Keratinocyte (primary cell): ENCODE results near the gene PDX1. TPM values are rescaled to one million over a fixed set of nuclear protein-coding genes. Genes with fewer than 3 reads are reported as not detected.

Experiments used
- DNase-seq: peaks from one replicate; pipeline ENCODE4 v3.0.0-alpha.2; 2011; ENCODE audit warnings: low read depth, missing footprints, low spot score
- FAIRE-seq: peaks from 2 replicates; lab custom pipeline; 2011; peaks lifted over from hg19 to GRCh38; lab: Jason Lieb, UNC
- H2AFZ ChIP-seq: 2 replicates; pipeline ENCODE4 v1.6.0; 2012; ENCODE audit warnings: low read length, control low read depth, inconsistent platforms; ENCODE audit not compliant: control insufficient read depth
- H3K27ac ChIP-seq: 2 replicates; pipeline ENCODE4 v1.5.1; 2011; ENCODE audit warnings: low read length; ENCODE audit not compliant: control insufficient read depth, insufficient read depth
- H3K27me3 ChIP-seq: 3 replicates; pipeline ENCODE4 v1.6.0; 2011; ENCODE audit warnings: low read length; ENCODE audit not compliant: control insufficient read depth, insufficient read depth; ENCODE audit errors: extremely low read depth
- H3K36me3 ChIP-seq, 2 experiments: 2 replicates in 1 of 2; 3 replicates in 1 of 2; pipeline ENCODE4 v1.5.1; 2011; ENCODE audit warnings: low read length in 2 of 2, mild to moderate bottlenecking in 1 of 2; ENCODE audit not compliant: control insufficient read depth in 2 of 2, insufficient read depth in 2 of 2; ENCODE audit errors: extremely low read depth in 1 of 2
- H3K4me1 ChIP-seq: 3 replicates; pipeline ENCODE4 v1.5.1; 2011; ENCODE audit warnings: low read length; ENCODE audit not compliant: control insufficient read depth, insufficient read depth; ENCODE audit errors: extremely low read depth
- H3K4me2 ChIP-seq: 3 replicates; pipeline ENCODE4 v1.6.0; 2011; ENCODE audit warnings: low read depth, low read length; ENCODE audit not compliant: control insufficient read depth, insufficient read depth; ENCODE audit errors: extremely low read depth
- H3K4me3 ChIP-seq, 3 experiments: fragments of 200-600 bp in 1 of 3; sonication (generic) in 1 of 3; 2 replicates in 2 of 3; 3 replicates in 1 of 3; pipeline ENCODE4 v1.5.1; 2011 to 2016; ENCODE audit warnings: low read length in 3 of 3, mild to moderate bottlenecking in 3 of 3, control low read depth in 2 of 3, inconsistent platforms in 1 of 3, low read depth in 1 of 3, mixed read lengths in 1 of 3, mixed run types in 1 of 3, moderate library complexity in 1 of 3; ENCODE audit not compliant: control insufficient read depth in 2 of 3, insufficient read depth in 2 of 3; ENCODE audit errors: extremely low read depth in 1 of 3
- H3K79me2 ChIP-seq: 2 replicates; pipeline ENCODE4 v1.6.0; 2012; ENCODE audit warnings: low read length; ENCODE audit not compliant: control insufficient read depth, insufficient read depth
- H3K9ac ChIP-seq: 3 replicates; pipeline ENCODE4 v1.6.0; 2011; ENCODE audit warnings: low read length; ENCODE audit not compliant: control insufficient read depth, insufficient read depth; ENCODE audit errors: extremely low read depth
- H3K9me1 ChIP-seq: 3 replicates; pipeline ENCODE4 v1.6.0; 2011; ENCODE audit warnings: low read length; ENCODE audit not compliant: control insufficient read depth, insufficient read depth; ENCODE audit errors: extremely low read depth
- H3K9me3 ChIP-seq: 2 replicates; pipeline ENCODE4 v1.5.1; 2012; ENCODE audit warnings: low read depth, low read length; ENCODE audit not compliant: control insufficient read depth
- H4K20me1 ChIP-seq: 3 replicates; pipeline ENCODE4 v1.6.0; 2011; ENCODE audit warnings: low read length; ENCODE audit not compliant: control insufficient read depth, insufficient read depth; ENCODE audit errors: extremely low read depth
- CTCF ChIP-seq, 3 experiments: IDR thresholded peaks in 1 of 3; conservative IDR thresholded peaks in 1 of 3; optimal IDR thresholded peaks in 1 of 3; 2 replicates in 2 of 3; 3 replicates in 1 of 3; pipeline versions ENCODE3 to v1.5.1; 2011; ENCODE audit warnings: low read length in 3 of 3, mild to moderate bottlenecking in 3 of 3, moderate library complexity in 2 of 3, control low read depth in 1 of 3, inconsistent platforms in 1 of 3; ENCODE audit not compliant: insufficient read depth in 2 of 3; ENCODE audit errors: extremely low read depth in 1 of 3
- EZH2 ChIP-seq: IDR thresholded peaks from one replicate; pipeline ENCODE4 v1.6.1; 2012; ENCODE audit warnings: inconsistent platforms, mild to moderate bottlenecking, low read length, moderate library complexity
- dilution Hi-C: fragments of 300-500 bp; cut with MboI; formaldehyde crosslinking; loops from one replicate; pipeline ENCODE4 v1.7.0; 2020; ENCODE audit warnings: low sequenced_read_pairs; ENCODE audit not compliant: extremely low pct_ligation_motif_present
- polyA plus RNA-seq, 5 experiments: library from polyadenylated mRNA; depleted of rRNA in 3 of 5; stranded (reverse) in 3 of 5; stranded (forward) in 1 of 5; unstranded in 1 of 5; fragments of >200 nt; gene quantifications; 1 replicate in 1 of 5; 2 replicates in 3 of 5; 3 replicates in 1 of 5; pipeline versions ENCODE4 v1.2.1 to v1.2.3, GENCODE V29; 2011 to 2012; ENCODE audit warnings: missing spikeins in 2 of 5, low read depth in 1 of 5, low replicate concordance in 1 of 5

PDX1 gene
- polyA plus RNA-seq, 1 donor (not counting 4 experiments of a cell fraction or from before 2014, with no cell fraction given), result not detected

GRCh38 chr13:27969082-27969865 is 49.5 kb downstream of the PDX1 start, which contains the start of gene CDX2:
Gene CDX2, minus strand, starts transcription at chr13:27969315. Its CDS starts 309 bp downstream, at chr13:27969006.
- Histone ChIP-seq H3K27ac (no peak within 1 kb of the TSS), H3K27me3 (peaks cover 100% of the 10 kb centered on the region), H3K79me2 (no peaks in the 10 kb centered on the region), H3K4me1 (no peaks in the 10 kb centered on the region), H3K4me3 (no peak within 1 kb of the TSS), H3K9me3 (no peaks in the 10 kb centered on the region), H2AFZ (no peak within 1 kb of the TSS), H3K4me2 (peak within 1 kb of the TSS; percentile 37), H3K9ac (no peak within 1 kb of the TSS), H4K20me1 (no peaks in the 10 kb centered on the region), H3K36me3 (no peaks in the 10 kb centered on the region), H3K9me1 (no peaks in the 10 kb centered on the region)
- no peak for FAIRE-seq
- DNase-seq, result no peak
- no peak for TF ChIP-seq CTCF (optimal IDR thresholded peaks at IDR 0.05 in 1 of 3, IDR thresholded peaks at IDR 0.05 in 1 of 3, conservative IDR thresholded peaks at IDR 0.05 in 1 of 3; ENCODE audit: extremely low read depth in 1 of 3, insufficient read depth in 2 of 3, low read length in 3 of 3)
- peak; percentile 71 for TF ChIP-seq EZH2
- dilution Hi-C loops, result loop anchor here (25.0 kb wide), 1 partner anchor 132 kb away; no protein-coding TSS in a partner anchor

GRCh38 chr13:27969866-27970229 is 50.0 kb downstream of the PDX1 start:
- H3K36me3 ChIP-seq, result no peaks in the 10 kb centered on the region
- H3K9me1 ChIP-seq, result no peaks in the 10 kb centered on the region
- no peak overlapping the region for H3K9ac ChIP-seq
- no peak overlapping the region for H3K4me3 ChIP-seq
- H3K9me3 ChIP-seq, result no peaks in the 10 kb centered on the region
- no peak for FAIRE-seq
- H3K4me2 ChIP-seq, result no peak overlapping the region
- H4K20me1 ChIP-seq, result no peaks in the 10 kb centered on the region
- H3K79me2 ChIP-seq, result no peaks in the 10 kb centered on the region
- no peaks in the 10 kb centered on the region for H3K4me1 ChIP-seq
- no peak overlapping the region for H2AFZ ChIP-seq
- H3K27ac ChIP-seq, result no peak overlapping the region
- peaks cover 100% of the 10 kb centered on the region for H3K27me3 ChIP-seq
- no peak for DNase-seq
- dilution Hi-C loops, result loop anchor here (25.0 kb wide), 1 partner anchor 133 kb away; no protein-coding TSS in a partner anchor
- TF ChIP-seq EZH2, result no peak
- TF ChIP-seq CTCF (optimal IDR thresholded peaks at IDR 0.05 in 1 of 3, IDR thresholded peaks at IDR 0.05 in 1 of 3, conservative IDR thresholded peaks at IDR 0.05 in 1 of 3; ENCODE audit: extremely low read depth in 1 of 3, insufficient read depth in 2 of 3, low read length in 3 of 3), result no peak
